ENCODE data around the gene CRACR2A. TPM values are rescaled to one million over a fixed set of nuclear protein-coding genes. Genes with fewer than 3 reads are reported as not detected.

CRACR2A gene
- total RNA-seq, 4 donors from 2014 or later: 0.91 to 2.3 (median 1.9) TPM

GRCh38 chr12:3735432-3735831, 17.5 kb downstream of the CRACR2A start:
- no peak overlapping the region for H3K27ac ChIP-seq
- intact Hi-C loops (cut with DNase I): no loop called here
- no peaks in the 10 kb centered on the region for H3K9me3 ChIP-seq
- H3K4me1 ChIP-seq: no peaks in the 10 kb centered on the region
- WGBS, 2 donors: 82 to 95% methylated on average over 3 to 4 of the region's 4 CpGs
- DNase-seq: no peak
- no peaks in the 10 kb centered on the region for H3K27me3 ChIP-seq
- no peak overlapping the region for H3K4me3 ChIP-seq
- H3K36me3 ChIP-seq: peaks cover 0 to 9% (median 0%) of the 10 kb centered on the region in 3 donors
- TF ChIP-seq POLR2A (IDR thresholded peaks at IDR 0.05): no peak
- TF ChIP-seq CTCF (IDR thresholded peaks at IDR 0.05): no peak

- Histone ChIP-seq H3K4me1 (peaks cover 0 to 5% (median 0%) of the 10 kb centered on the region in 3 donors), H3K9me3 (no peaks in the 10 kb centered on the region), H3K36me3 (peaks cover 0 to 9% (median 0%) of the 10 kb centered on the region in 3 donors), H3K27me3 (no peaks in the 10 kb centered on the region), H3K4me3 (no peak overlapping the region), H3K27ac (no peak overlapping the region)
- no peak for TF ChIP-seq CTCF (IDR thresholded peaks at IDR 0.05)
- TF ChIP-seq POLR2A (IDR thresholded peaks at IDR 0.05): no peak
- WGBS, 2 donors: 86% methylated on average over 1 of the region's 4 CpGs; no CpG with 5 or more reads in 1 of the 2 donors
- intact Hi-C loops (cut with DNase I): no loop called here
- DNase-seq: no peak
Observed at GRCh38 chr12:3732901-3733300, 20.0 kb downstream of the CRACR2A start.

GRCh38 chr12:3730111-3730510, 22.8 kb downstream of the CRACR2A start:
- H3K4me1 ChIP-seq: peaks cover 0 to 21% (median 0%) of the 10 kb centered on the region in 3 donors
- no peak overlapping the region for H3K27ac ChIP-seq
- intact Hi-C loops (cut with DNase I): no loop called here
- DNase-seq: no peak
- 88 to 96% methylated on average over 6 of the region's 6 CpGs for WGBS, 2 donors
- peaks cover 0 to 9% (median 0%) of the 10 kb centered on the region in 3 donors for H3K36me3 ChIP-seq
- no peak overlapping the region for H3K4me3 ChIP-seq
- TF ChIP-seq POLR2A (IDR thresholded peaks at IDR 0.05) (no peak), CTCF (IDR thresholded peaks at IDR 0.05) (no peak)
- no peaks in the 10 kb centered on the region for H3K9me3 ChIP-seq
- no peaks in the 10 kb centered on the region for H3K27me3 ChIP-seq

- H3K27ac ChIP-seq: peak overlapping the region in 1 of 4 donors; percentile 32
- no peak for DNase-seq
- H3K4me1 ChIP-seq: peaks cover 0 to 21% (median 0%) of the 10 kb centered on the region in 3 donors
- whole genome bisulfite sequencing, 2 donors: 65 to 69% methylated on average over 3 to 6 of the region's 6 CpGs
- intact Hi-C loops (cut with DNase I): no loop called here
- TF ChIP-seq POLR2A (IDR thresholded peaks at IDR 0.05) (no peak), CTCF (IDR thresholded peaks at IDR 0.05) (no peak)
- no peaks in the 10 kb centered on the region for H3K27me3 ChIP-seq
- no peaks in the 10 kb centered on the region for H3K9me3 ChIP-seq
- H3K36me3 ChIP-seq: peaks cover 0 to 9% (median 0%) of the 10 kb centered on the region in 3 donors
- H3K4me3 ChIP-seq: no peak overlapping the region
Observed at GRCh38 chr12:3728686-3729085, 24.2 kb downstream of the CRACR2A start.

GRCh38 chr12:3727877-3728632, 24.9 kb downstream of the CRACR2A start:
- intact Hi-C loops (cut with DNase I): no loop called here
- no peak for DNase-seq
- TF ChIP-seq POLR2A (IDR thresholded peaks at IDR 0.05) (no peak), CTCF (IDR thresholded peaks at IDR 0.05) (no peak)
- Histone ChIP-seq H3K4me3 (no peak overlapping the region), H3K27ac (peak overlapping the region in 1 of 4 donors; percentile 32), H3K27me3 (no peaks in the 10 kb centered on the region), H3K36me3 (peaks cover 0 to 6% (median 0%) of the 10 kb centered on the region in 3 donors), H3K4me1 (peaks cover 0 to 21% (median 0%) of the 10 kb centered on the region in 3 donors), H3K9me3 (no peaks in the 10 kb centered on the region)
- 60 to 74% methylated on average over 8 of the region's 8 CpGs for WGBS, 2 donors
